Measurements from ENCODE around the gene PLN.
A peak's percentile ranks its signal among the peaks of the same experiment; 100 is the strongest.

Gene PLN

DNA sequence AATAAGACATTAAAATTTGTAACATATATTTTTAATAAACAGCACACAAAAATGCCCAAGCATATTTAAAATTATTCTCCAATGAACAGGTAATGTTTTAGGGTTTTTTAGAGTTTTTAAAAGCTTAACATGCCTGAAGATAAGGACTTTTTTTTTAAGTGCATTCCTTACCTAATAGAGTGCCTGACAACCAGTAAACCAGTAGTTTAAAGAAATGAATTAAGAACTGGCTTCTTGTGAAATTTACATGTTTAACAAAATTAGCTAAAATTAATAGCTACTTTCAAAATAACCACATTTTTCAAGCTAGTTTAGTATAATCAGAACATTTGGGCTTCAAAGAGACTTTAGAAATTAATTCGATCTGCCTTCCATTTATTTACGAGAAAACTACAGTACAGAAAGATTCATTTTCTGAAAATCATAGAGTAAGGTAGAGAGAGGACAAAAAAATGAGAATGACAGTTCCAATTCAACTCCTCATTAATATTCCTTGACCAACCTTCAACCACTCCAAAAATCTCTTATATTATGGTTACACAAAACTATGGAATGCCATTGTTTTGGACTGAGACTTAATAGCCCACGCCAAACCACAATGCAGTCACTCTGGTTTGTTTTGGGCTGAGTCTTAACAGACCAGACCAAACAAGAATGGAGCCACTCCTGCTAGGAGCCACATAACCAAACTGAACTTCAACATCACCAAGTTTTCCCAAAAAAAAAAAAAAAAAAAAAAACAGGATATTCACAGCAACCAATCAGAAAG is 5.7 kb upstream of the PLN start:
- DNase-seq: no peak

DNA sequence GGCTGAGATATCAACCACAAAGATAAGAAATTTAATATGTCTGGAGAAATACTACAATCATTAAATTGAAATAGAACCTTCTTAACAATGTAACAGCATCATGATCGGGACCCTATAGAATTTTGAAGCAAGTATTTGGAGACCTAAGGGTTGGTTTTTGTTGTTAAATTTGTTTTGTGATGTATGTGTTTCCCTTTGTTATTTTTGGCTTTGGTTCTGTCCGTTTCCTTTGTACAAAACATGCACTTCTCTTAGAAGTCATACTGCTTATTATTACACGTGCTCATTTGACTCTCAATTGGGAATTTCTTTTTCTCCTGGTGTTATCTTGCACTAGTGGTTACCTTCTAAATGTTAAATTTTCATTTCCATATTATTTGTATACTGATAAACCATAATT is 4.0 kb upstream of the PLN start:
- no peak for DNase-seq

- no peak for DNase-seq
Observed at GRCh38 chr6:118546164-118546879, 1.8 kb upstream of the PLN start.

DNA sequence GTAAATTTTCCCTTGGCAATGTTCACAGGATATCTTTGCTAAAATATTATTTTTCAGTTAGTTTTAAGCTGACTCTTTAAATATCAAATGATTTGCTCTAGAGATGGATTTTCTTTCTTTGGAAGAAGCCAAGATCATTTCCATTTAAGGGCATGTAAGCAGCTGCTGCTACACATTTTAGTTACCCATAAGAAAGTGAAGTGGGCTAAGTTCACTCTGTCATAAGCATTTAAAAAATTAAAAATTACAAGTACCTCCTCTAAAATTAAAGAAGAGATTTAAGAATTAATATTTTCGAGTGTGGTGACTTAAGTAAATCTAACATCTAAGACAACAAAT is 1.2 kb upstream of the PLN start:
- DNase-seq: no peak

- DNase-seq: no peak
Observed at GRCh38 chr6:118548613-118549012, 517 bp downstream of the PLN start.

GRCh38 chr6:118551063-118552053 is 3.3 kb downstream of the PLN start:
- DNase-seq: peak in 1 of 2 donors; percentile 57

- DNase-seq: no peak
Observed at GRCh38 chr6:118553132-118553531, 5.0 kb downstream of the PLN start.

- no peak for DNase-seq
Observed at GRCh38 chr6:118554698-118555097, 6.6 kb downstream of the PLN start.

- peak; percentile 44 to 74 for DNase-seq
Observed at GRCh38 chr6:118558464-118559217, 10.5 kb downstream of the PLN start.

DNA sequence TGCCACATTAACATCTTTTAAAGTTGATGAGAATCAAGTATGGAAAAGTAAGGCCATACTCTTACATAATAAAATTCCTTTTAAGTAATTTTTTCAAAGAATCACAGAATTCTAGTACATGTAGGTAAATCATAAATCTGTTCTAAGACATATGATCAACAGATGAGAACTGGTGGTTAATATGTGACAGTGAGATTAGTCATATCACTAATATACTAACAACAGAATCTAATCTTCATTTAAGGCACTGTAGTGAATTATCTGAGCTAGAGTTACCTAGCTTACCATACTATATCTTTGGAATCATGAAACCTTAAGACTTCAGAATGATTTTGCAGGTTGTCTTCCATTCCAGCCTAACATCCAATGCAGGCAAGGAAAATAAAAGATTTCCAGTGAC is 11.6 kb downstream of the PLN start:
- no peak for DNase-seq

DNA sequence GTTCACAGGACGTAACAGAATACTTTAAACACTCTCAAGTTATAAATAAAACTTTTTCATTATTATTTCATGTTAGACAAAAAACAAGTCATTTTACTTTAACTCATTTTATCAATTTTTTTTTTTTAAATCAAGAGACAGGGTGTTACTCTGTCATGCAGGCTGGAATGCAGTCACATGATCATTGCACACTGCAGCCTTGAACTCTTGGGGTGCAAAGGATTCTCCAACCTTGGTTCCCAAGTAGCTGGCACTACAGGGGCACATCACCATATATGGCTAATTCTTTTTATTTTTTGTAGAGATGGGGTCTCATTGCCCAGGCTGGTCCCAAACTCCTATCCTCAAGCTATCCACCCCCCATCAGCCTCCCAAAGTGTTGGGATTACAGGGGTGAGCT is 14.2 kb downstream of the PLN start:
- DNase-seq: no peak

GRCh38 chr6:118562959-118563358 is 14.9 kb downstream of the PLN start:
- DNase-seq: no peak

DNA sequence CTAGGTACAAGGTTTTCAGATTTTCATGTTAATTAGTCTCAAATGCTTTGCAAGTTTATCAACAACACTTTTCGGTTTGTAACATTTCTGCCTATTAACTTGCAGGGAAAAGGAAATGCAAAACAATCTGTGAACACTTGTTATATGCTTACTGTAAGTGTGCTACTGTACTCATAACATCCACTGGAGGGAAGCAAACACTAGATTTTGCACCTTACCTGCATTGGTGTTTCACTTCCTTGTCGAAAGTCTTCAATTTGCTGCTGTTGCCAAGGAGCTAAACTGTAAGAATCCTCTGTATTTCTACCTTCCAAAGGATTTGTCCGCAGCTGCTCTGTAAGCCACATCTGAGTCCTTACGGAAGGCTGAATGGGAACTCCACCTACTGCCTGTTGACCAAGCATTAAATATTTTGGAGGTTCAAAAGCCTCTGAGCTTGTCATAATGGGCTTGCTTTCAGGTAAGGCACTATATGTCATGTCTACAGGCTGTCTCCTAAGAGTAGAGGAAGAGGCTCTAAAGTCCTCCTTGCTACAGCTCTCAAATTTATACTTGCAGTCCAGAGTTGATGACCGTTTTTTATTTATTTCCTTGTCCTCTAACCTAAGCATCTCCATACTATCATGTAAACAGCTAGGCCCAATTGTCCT is 17.3 kb downstream of the PLN start:
- DNase-seq: peak; percentile 24 to 74

- no peak for DNase-seq
Observed at GRCh38 chr6:118567974-118568373, 19.9 kb downstream of the PLN start.

DNA sequence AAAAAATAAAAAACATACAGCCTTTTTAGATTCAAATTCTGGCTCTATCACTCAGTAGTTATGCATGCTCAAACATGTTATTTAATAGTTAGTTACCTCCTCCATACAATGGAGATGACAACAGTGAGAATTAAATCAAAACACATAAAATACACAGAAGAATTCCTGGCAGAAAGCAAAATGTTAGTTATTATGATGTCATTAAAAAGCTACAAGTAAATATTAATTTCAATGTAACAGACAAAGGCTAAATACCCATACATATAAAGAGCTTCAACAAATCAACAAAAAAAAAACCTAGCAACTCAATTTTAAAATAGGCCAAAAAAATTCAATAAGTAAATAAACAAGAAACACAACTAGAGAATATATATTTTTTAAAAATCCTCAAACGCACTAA is 21.4 kb downstream of the PLN start:
- no peak for DNase-seq

DNA sequence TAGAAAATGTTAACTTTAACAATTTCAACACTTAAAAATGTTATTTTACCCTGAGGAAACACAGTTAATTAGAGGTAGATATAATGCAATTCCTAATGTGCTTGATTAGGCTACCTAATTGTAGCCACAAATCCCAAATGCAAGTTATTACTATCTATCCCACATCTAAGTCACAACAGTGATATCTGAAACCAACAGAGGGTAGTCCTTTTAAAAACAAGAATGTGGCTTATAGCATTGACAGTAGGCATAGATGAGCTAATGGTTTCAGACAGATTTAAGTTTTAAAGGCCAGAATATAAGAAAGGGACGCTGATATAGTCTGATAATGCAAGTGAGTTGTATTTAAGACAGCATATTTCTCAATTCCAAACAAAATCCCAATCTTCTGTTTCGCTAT is 23.0 kb downstream of the PLN start:
- no peak for DNase-seq

DNA sequence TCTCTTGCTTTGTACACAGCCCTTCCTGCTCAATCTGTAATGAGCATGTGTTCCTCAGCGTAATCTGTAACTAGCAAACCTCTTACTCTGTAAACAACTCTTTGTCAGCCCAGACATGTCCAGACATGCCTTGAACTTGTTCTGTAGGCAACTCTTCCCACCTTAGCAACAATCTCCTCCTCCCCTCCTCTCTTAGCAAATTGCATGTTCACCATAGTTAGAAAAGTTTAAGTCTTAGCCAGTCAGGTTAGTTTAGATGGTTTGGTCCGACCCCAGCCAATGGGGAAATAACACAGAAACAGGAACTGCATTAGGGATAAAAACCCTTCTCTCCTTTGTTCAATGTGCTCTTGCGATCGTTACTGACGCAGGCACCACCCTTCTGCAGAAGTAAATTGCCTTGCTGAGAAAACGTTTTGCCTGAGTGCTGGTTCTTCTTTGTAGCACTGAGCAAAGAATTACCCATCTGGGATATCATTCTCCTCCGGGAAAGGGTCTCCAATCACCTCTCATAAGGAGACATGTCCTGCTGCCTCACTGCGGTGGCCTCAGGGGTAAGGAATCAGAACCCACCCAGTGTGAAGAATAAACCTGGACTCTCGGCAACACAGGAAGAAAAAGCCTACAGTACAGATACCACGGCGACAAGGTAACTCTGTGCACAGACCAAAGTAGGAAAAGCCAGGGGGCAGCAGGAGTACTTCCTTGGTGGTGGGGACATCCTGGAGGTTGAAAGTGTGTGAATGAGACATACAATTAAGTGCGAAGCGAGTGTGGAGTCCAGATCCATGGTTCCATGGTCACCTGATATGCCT is 26.2 kb downstream of the PLN start:
- no peak for DNase-seq

DNA sequence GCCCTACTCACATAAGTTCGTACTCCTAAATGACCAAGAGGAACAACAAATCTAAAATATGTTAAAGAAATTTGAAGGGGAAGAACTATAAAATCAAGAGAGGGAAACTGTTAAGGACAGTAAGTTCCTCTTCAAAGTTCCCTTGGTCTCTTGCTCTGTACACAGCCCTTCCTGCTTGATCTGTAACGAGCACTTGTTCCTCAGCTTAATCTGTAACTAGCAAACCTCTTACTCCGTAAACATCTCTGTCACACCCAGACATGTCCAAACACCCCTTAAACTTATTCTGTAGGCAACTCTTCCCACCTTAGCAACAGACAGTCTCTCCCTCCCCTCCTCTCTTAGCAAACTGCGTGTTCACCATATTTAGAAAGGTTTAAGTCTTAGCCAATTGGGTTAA is 29.9 kb downstream of the PLN start:
- DNase-seq: no peak

GRCh38 chr6:118578617-118579016 is 30.5 kb downstream of the PLN start:
- no peak for DNase-seq

DNA sequence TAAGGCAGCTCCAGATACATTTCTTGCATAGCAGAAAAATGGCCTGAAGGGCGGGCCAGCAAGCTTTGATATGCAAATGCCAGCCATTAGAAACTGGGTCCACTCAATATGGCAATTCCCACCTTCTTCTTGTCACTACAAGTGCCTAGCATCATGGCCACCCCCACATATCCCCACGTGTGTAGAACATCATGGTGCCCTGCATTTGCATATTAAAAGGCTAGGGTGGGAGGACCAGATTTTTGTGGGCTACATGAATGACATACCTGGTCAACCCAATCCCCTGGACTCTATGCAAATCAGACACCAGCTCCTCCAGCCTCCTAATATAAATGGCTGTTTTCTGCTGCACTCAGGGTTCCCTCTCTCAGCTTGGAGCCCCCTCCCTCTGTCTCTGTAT is 31.7 kb downstream of the PLN start:
- no peak for DNase-seq

All from CD4-positive, alpha-beta T cell treated with Interleukin-4 for 1 hour (primary cell).